GM18858 (cell line): ENCODE results near the gene CRYGS.
"Not testable (repeated sequence)": the region's sequence is repeated elsewhere in the genome, so short reads cannot be mapped to it uniquely, and the experiment has no call there.

Experiments used
- ATAC-seq: cut with Tn5 transposase; IDR thresholded peaks from one replicate; pipeline ENCODE4 v1.9.1; 2021; ENCODE audit not compliant: unreplicated experiment

CRYGS gene

DNA sequence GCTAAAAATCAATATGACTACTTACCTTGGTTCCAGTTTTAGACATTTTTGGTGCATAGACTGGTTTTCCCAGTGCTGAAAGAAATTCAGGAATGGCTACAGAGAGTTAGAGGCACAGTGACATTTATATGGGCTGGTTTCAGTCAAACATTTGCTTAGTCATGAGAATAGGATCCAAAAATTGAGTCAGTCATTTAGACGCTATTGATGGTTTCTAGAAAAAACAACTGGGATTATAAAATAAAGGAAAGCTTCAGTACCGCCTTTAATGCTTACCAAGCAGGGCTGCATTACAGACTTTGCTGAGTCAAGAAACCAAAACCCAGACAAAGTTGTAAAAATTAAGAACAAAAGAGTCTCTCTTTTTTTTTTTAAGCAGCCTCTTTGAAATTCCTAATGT is at the start of gene CRYGS:
TSS of gene CRYGS (minus strand) at position 100 of the 400 bp plus-strand sequence. CDS start at position 46, 54 bp downstream.
- no peak for ATAC-seq

DNA sequence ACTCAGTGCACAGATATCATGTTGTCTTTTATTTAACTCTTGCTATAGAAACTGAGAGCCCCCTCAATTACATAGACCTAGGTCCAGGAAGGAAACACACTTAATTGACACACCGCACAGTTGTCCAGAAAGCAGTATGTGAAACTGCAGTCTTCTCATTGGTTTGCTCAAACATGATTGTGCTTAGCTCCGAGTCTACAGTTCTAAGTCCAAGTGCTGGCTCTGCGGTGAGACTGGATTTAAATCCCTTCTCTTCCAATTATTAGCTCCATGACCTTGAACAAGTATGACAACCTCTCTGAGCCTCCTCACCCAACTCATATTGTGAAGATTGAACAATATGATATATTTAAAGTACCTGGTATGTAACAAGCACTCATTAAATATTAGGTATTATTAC is 49.7 kb upstream of the CRYGS start:
- no peak for ATAC-seq

DNA sequence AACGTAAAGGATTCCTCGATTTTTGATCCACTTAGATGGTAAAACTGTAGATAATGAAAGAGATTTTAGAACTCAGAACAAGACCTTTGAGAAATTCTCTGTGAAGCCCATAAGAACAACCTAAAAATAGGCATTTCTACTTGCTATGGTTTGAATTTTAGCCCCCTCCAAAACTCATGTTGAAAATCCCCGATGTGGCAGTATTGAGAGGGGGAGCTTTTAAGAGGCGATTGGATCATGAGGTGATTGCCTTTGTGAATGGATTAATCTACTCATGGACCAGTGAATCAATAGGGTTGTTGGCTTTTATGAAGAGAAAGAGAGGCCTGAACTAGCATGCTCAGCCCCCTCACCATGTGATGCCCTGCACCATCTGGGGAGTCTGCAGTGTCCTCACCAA is 48.5 kb upstream of the CRYGS start:
- no peak for ATAC-seq

DNA sequence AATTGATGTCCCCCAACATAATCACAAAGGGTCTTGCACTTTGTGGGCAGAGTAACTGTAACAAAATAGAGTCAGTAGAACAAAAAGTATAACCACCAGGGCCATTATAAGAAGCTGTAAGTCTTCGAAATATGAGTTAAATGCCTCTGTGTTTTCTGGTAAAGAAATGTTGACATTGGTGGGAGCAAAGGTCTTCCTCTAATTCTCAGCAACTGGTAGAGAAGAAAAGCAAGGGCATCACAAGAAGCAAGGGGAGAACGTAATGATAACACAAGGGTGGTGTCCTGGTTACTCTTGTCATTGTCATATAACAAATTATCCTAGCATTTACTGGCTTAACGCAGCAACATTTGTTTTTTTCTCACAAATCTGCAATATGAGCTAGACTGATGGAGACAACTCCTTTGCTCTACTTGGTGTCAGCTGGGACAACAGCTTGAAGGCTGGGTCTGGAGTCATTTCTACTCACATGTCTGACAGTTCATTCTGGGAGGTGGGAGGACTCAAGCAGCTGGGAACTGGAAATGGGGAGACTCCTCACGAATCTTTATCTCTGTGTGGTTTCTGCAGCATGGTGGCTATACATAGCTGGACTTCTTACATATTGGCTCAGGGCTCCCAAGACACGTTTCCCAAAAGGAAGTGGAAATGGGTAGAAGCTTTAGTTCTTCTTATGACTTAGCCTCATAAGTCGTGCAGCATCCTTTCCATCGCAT is 46.6 kb upstream of the CRYGS start:
- no peak for ATAC-seq

DNA sequence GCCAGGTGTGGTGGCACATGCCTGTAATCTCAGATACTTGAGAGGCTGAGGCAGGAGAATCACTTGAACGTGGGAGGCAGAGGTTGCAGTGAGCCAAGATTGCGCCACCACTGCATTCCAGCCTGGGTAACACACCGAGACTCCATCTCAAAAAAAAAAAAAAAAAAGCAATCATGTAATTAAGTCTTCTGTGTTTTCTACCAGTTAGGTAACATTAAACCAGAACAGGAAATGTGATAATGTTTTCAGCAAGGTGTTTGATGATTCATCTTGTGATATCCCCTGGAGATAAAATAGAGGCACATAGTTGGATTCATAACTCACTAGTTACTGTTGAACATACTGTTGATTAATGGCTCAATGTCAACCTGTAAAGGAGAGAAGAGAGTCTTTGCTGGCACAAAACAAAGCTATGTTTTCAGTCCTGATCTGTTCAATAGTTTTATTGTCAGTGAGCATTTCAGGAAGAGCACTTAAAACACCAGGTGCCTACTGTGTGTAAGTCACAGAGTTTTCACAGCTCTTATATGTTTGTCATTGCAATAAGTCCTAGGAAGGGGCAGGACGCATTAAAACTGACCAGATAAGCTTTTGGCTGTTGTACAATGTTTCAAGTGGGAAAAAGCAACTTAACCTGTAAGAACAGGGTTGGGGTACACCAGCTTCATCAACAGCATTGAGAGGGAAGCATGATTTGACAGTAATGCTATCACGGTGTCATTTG is 45.8 kb upstream of the CRYGS start:
- ATAC-seq: no peak

DNA sequence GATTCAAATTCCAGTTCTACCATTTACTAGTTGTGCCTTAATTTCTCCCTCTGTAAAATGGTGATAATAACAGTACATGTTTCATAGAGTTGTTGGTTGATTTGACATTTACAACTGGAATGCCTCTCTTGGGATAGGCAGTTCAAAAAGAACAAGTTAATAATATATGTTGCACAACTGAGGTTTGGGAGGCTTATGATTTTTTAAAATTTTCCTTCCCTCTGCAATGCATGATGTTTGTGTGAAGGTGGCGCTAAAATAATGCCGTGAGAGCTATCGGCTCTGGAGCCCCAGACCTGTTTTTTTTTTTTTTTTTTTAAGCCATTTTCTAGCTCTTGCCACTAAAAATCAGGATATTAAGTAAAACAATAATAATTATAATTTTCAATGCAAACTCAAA is 44.9 kb upstream of the CRYGS start:
- ATAC-seq: no peak

DNA sequence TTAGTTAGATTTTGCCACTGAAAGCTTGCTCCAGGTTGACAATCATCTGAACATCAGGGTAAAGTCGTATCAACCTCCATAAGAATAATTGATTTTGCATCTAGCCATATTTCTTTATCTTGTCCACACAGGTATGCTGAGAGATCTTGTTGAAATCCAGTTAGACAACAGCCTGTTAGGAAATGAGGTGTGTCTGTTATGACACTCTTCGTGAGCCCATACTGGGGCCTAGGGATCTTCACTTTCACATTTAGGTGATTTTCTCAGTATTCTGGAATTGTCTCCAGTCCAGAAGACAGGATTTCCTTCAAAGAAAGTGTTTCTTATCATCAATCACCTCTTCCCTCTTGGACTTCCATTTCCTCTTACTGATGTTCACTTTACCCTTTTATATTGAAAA is 44.5 kb upstream of the CRYGS start:
- ATAC-seq: no peak

DNA sequence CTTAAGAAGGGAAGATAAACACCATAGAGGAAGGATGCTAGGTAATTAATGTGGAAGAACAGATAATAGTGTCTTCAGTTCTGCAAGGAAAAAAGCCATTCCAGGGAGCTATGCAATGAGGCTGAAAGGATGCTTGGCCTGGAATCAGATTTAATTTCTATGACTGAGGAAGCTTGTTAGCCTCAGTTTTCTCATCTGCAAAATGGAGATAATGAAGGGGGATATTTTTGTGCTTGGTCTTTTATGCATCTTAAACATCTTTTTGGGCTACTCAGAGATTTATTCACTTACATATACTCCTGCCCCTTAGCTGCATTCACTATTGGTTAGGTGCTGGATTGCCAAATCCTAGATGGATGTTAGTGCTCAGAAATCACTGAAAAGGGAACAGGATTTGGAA is 43.0 kb upstream of the CRYGS start:
- no peak for ATAC-seq

DNA sequence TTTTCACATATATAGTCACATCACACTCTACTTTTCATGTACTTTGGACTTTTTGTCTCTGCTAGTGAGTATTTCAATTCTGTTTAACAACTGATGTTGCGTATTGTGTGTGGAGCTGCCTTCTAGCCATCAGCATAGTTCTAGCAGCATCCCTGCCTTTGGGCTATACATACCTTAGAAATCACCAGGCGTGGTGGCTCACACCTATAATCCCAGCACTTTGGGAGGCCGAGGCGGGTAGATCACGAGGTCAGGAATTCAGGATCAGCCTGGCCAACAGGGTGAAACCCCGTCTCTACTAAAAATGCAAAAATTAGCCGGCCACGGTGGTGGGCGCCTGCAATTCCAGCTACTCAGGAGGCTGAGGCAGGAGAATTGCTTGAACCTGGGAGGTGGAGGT is 42.1 kb upstream of the CRYGS start:
- not testable (repeated sequence) for ATAC-seq

DNA sequence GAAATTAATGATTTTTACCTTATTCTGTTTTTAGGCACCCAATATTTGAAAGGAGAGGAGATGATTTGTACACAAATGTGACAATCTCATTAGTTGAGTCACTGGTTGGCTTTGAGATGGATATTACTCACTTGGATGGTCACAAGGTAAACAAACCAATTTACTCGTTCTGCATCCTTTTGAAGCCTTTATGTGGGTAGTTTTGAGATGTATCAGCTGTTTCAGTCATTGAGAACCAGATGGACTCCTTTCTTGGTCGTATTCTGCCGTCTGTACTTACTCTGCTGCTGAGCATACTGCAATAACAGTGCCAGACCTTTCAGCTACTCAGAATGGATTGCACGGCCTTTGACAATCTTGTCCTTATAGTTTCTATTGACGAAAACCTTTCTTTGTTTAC is 39.7 kb upstream of the CRYGS start:
- ATAC-seq: no peak

DNA sequence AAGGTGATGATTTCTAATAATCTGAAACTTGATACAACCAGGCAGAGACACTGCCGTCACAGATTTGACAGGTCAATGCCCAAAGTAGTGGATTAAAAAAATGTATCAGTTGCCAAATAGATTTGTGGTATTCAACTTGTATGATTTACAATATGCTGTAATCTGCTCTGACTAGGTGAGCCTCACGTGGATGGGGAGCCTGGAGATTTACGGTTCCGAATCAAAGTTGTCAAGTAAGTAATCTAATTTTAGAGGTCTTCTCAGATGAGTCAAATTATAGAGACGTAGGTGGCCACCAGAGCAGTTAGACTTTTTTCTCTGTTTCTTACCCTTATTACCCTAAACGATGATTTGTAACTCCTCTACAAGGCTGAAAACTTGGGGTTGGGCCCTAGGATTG is 38.4 kb upstream of the CRYGS start:
- ATAC-seq: no peak

DNA sequence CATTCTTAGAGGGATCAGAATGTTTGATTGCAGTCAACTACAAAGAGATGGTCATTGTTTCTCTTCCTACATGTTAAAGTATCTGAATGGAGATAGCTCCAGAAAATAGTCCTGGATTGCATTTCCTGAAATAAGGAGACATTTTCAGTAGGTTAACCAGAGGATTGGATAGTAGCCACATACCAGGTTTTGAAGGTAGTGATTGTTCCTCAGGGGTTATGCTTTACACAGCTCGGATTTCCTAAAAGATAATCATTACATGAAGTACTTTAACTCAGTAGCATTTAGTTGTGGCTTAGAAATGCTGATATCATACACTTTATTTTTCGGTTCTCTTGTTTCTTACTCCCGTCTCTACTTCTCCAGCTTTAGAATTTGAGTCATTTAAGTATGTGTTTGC is 36.6 kb upstream of the CRYGS start:
- no peak for ATAC-seq

DNA sequence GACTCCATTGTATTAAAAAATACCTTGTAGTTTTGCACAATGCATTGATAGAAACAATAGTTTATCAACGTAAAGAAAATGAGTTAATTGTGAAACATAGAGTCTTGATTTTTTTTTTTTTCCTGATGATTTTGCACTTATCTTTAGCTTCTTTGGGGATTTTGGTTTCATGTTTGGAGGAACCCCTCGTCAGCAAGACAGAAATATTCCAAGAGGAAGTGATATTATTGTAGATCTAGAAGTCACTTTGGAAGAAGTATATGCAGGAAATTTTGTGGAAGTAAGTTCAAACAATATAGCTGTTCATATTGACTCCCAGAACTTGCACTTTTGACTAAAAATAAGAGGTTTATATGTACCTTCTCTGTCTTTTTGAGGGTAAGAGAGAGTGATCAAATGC is 33.3 kb upstream of the CRYGS start:
- no peak for ATAC-seq

DNA sequence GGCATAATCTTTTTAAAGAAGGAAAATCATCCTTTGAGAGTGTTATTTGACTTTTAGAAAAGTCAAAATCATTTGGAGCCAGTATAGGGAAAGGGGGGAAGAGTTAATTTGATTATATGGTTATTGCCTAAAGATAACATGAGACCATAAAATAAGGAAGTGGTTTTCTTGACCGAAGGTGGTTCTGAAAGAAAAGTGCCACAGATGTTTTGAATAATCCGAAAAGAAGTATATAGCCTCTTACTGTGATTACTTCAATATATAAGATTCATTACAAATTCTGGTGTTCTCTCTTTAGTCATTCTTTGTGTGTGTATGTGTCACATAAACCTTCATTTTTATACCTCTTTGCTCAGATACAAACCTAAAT is 27.4 kb upstream of the CRYGS start:
- no peak for ATAC-seq

DNA sequence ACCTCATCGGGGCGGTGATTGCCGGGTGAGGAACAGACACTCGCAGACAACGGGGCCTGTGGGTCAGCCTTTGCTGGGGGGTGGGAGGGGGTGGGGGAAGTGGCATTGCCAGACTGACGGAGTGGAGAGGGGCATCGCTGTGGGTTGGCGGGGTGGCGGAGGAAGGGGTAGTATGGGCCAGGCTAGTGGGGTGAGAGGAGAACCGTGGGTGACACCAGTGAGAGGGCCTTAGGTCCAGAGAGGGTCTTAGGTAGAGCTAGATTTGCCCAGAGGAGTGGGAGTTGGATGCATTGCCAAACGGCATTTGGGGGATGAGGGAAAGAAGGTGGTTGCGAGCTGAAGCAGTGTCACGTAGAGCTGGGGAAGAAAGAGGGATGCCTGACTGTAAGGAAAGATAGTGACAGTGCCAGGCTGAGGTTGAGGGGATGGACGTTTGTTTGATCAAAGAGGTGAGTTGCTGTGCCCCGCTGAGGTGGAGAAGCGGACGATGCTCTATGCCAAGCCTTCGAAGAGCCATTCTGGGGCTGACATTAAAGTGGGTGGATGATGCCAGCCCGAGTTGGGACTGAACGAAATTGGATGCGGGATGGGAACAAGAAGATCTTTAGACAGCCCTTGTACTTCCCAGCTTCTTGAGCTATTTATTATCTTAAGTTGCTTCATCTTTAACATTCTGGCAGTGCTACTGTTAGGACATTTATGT is 26.9 kb upstream of the CRYGS start:
- no peak for ATAC-seq

DNA sequence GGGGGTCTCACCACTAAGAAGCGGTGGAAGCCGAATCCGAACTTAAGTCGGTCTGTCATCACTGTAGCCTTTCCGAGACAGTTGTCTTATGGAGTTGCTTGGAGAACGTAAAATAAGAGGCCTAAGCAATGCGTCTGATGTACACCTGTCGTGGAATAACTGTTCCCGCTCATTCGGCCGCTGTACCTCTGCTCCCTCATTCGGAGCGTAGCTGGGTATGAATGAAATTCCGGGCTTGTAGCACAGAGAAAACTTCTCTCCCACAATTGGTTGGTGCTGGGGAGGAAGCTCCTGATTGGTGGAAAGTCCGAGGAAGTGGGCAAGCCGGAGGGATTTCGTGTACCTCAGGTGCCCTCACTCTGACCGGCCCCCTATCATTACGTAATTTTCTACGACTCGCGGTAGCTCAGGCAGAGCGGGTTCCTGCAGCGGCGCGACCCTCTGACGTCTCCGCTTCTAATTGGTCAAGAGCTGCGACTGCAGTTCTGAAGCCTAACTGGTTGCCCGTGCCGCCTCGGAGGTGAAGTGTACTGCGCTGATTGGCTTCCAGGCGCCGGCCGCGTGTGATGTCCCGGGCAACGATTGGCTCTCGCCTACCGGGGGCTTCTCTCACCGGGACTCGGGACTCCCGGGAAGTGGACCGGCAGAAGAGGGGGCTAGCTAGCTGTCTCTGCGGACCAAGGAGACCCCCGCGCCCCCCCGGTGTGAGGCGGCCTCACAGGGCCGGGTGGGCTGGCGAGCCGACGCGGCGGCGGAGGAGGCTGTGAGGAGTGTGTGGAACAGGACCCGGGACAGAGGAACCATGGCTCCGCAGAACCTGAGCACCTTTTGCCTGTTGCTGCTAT is 26.1 kb upstream of the CRYGS start, which contains the start of gene DNAJB11:
TSS of gene DNAJB11 (plus strand) at position 625 of the 845 bp plus-strand sequence. CDS start at position 803, 178 bp downstream.
- peak; percentile 79 for ATAC-seq

DNA sequence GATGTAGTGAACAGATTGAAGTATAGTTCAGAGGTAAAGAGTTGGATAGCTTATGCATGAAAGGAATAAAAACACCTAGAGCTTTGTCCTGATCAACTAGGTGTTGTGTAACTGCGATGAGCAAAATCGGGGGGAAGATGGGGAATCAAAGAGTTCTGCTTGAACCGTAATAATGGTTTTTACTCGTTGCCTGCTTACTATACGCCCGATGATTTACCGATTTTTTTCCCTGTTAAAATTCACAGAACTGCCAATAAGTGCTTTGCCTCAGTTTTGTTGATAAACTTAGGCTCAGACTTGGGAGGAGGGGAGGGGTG is 25.6 kb upstream of the CRYGS start:
- ATAC-seq: no peak

DNA sequence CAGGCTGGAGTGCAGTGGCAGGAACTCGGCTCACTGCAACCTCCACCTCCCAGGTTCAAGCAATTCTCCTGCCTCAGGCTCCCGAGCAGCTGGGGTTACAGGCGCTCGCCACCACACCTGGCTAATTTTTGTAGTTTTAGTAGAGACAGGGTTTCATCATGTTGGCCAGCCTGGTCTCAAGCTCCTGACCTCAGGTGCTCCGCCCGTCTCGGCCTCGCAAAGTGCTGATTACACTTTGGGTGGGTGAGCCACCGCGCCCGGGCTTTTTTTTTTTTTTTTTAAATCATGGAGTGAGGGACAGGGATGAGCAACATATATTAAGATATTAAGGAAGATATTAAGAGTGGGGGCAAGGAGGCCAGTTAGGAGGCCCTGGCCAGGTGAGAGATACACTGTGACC is 25.2 kb upstream of the CRYGS start:
- ATAC-seq: not testable (repeated sequence)

DNA sequence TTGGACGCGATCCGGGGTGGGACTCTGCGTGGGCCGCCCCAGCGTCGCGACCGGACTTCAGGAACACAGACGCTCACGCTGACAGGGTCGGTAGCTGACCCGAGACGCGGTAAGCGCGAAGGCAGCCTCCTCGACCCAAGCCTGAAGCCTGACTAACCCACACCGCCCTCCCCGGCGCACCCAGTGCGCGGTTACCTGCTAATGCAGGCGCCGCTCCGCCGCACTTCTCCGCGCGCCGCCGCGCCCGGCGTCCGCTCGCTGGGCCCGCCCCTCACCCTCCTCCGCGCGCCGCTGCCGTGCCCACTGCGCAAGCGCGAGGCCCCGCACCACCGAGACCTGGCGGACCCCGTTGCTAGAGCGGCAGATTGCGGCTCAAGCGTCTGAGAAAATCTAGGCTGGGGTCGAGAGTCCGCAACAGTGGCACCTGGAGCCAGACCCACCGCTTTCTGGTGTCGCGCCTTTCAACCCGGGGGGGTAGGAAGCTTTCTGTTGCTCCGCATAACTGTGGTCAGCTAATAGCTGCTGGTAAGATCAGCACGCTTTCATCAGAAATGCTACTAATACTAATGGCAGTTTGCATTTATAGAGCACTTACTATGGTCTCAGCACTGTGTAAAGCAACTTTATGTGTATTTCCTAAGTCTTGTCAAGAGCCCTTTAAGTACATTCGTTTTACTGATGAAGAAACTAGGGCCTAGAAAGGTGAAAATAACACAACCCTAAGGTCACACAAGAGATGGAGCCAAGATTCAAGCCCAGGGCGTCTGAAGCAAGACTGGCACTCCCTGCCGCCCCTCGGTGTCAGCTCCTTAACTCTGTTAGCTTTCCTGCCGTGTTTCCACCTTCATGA is 23.1 kb upstream of the CRYGS start, which contains the start of gene TBCCD1:
TSS of gene TBCCD1 (minus strand) at position 268 of the 850 bp plus-strand sequence. CDS start 3,010 bp downstream, outside the sequence.
- ATAC-seq: peak; percentile 32

DNA sequence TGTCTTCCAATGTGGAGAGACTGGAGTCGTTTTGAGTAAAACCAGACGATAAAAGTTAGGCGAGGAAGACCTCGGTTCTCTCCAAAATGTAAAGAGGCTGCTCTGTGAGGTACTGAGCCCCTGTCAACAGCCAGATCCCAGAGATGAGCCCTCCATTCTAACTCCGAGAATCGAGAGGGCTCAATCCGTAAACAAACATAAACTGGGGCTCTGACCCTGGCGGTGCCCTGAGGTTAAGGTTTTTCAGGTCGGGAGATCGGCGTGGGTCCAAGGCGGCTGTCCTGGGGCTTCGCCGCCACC is 22.5 kb upstream of the CRYGS start:
- ATAC-seq: no peak
